Calu3 (cell line): ENCODE data around the gene HERPUD1. TPM values are rescaled to one million over a fixed set of nuclear protein-coding genes. Genes with fewer than 3 reads are reported as not detected.

ENCODE experiments used
- BruUV-seq: library from RNA; stranded (reverse); fragments of 400-500 nt; replicated peaks from 2 replicates; lab custom pipeline; 2021; lab: Mats Ljungman, UMichigan
- CTCF ChIA-PET: fragments of 300-600 bp; sonication (Branson Sonifier 250); formaldehyde crosslinking; loops from one replicate; lab custom pipeline; 2022; ENCODE audit warnings: antibody characterized with exemption; lab: Charles Lee
- DNase-seq: peaks from one replicate; pipeline ENCODE4 v3.0.0; 2022
- H3K27ac Mint-ChIP-seq: one replicate; pipeline ENCODE4 v1.8.0; 2022; ENCODE audit warnings: mixed read lengths; ENCODE audit not compliant: unreplicated experiment
- H3K27me3 Mint-ChIP-seq: one replicate; pipeline ENCODE4 v1.8.0; 2022; ENCODE audit warnings: mixed read lengths; ENCODE audit not compliant: unreplicated experiment
- H3K36me3 Mint-ChIP-seq: one replicate; pipeline ENCODE4 v1.8.0; 2022; ENCODE audit warnings: mild to moderate bottlenecking, moderate library complexity, mixed read lengths; ENCODE audit not compliant: insufficient read depth, unreplicated experiment
- H3K4me1 Mint-ChIP-seq: one replicate; pipeline ENCODE4 v1.8.0; 2022; ENCODE audit warnings: mild to moderate bottlenecking, low read depth, mixed read lengths; ENCODE audit not compliant: unreplicated experiment
- H3K4me3 Mint-ChIP-seq: one replicate; pipeline ENCODE4 v1.8.0; 2022; ENCODE audit warnings: mild to moderate bottlenecking, low read depth, moderate library complexity, mixed read lengths; ENCODE audit not compliant: unreplicated experiment
- H3K9me3 Mint-ChIP-seq: one replicate; pipeline ENCODE4 v1.8.0; 2022; ENCODE audit warnings: low read depth, mixed read lengths; ENCODE audit not compliant: unreplicated experiment
- intact Hi-C: fragments of 100-400 bp; cut with micrococcal nuclease; formaldehyde crosslinking; loops from one replicate; pipeline ENCODE4 v1.10.0; 2022; ENCODE audit not compliant: unreplicated experiment
- total RNA-seq: library from RNA; stranded (reverse); gene quantifications from 2 replicates; pipeline ENCODE4 v1.2.3, GENCODE V29; 2022
- TF ChIP-seq, protein P1 (sequence below): fragments of 200-600 bp; IDR thresholded peaks from one replicate; pipeline ENCODE4 v1.8.0; 2022; ENCODE audit warnings: antibody characterized with exemption; ENCODE audit not compliant: unreplicated experiment

HERPUD1 gene
- total RNA-seq, 1 experiment from 2014 or later = 116 TPM

DNA sequence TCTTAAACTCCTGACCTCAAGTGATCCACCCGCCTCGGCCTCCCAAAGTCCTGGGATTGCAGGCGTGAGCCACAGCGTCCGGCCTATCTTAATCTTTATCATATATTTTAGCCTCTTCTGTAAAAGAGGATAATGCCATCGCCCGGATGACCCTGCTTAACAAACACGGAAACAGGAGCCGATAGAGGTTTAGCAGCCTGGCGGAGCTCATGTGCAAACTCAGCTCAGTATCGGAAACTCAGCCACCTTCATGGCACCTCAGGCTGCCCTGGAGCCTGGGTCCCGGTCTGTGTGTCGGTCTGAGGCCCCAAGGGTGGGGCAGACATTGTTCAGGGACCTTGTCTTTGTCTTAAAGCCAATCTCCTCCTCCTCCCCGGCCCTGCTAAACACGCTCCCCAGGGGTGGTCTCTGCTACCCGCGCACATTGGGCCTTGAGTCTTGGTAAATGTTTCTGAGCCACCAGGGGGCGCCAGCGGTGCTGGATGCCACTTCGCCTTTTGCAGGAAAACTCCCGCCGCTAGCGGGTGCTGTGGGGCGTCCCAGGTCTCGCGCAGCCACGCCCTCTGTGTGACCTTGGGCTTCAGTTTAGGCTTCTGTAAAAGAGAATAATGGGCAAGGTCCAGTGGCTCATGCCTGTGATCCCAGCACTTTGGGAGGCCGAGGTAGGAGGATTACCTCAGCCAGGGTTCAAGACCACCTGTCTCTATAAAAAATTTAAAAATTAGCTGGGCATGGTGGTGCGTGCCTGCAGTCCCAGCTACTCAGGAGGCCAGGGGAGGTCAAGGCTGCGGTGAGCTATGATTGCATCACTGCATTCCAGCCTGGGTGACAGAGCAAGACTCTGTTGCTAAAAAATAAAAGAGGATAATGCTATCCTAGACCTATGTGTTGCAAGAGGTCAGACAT, 32.6 kb downstream of the HERPUD1 start:
- peak overlapping the region; percentile 26 for H3K27ac Mint-ChIP-seq
- intact Hi-C loops = no loop called here
- DNase-seq = peak; percentile 67
- CTCF ChIA-PET = interaction anchor here (0.6 kb wide), 1 partner anchor 17 kb away, joined by 3 read pairs; no protein-coding TSS in a partner anchor
- TF ChIP-seq, protein P1, sequence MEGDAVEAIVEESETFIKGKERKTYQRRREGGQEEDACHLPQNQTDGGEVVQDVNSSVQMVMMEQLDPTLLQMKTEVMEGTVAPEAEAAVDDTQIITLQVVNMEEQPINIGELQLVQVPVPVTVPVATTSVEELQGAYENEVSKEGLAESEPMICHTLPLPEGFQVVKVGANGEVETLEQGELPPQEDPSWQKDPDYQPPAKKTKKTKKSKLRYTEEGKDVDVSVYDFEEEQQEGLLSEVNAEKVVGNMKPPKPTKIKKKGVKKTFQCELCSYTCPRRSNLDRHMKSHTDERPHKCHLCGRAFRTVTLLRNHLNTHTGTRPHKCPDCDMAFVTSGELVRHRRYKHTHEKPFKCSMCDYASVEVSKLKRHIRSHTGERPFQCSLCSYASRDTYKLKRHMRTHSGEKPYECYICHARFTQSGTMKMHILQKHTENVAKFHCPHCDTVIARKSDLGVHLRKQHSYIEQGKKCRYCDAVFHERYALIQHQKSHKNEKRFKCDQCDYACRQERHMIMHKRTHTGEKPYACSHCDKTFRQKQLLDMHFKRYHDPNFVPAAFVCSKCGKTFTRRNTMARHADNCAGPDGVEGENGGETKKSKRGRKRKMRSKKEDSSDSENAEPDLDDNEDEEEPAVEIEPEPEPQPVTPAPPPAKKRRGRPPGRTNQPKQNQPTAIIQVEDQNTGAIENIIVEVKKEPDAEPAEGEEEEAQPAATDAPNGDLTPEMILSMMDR = peak; percentile 85
- H3K27me3 Mint-ChIP-seq = peaks cover 20% of the 10 kb centered on the region
- peaks cover 6% of the 10 kb centered on the region for H3K36me3 Mint-ChIP-seq
- peaks cover 13% of the 10 kb centered on the region for H3K4me1 Mint-ChIP-seq
- no peak overlapping the region for H3K4me3 Mint-ChIP-seq
- H3K9me3 Mint-ChIP-seq = no peaks in the 10 kb centered on the region
- no TSS peak for BruUV-seq

DNA sequence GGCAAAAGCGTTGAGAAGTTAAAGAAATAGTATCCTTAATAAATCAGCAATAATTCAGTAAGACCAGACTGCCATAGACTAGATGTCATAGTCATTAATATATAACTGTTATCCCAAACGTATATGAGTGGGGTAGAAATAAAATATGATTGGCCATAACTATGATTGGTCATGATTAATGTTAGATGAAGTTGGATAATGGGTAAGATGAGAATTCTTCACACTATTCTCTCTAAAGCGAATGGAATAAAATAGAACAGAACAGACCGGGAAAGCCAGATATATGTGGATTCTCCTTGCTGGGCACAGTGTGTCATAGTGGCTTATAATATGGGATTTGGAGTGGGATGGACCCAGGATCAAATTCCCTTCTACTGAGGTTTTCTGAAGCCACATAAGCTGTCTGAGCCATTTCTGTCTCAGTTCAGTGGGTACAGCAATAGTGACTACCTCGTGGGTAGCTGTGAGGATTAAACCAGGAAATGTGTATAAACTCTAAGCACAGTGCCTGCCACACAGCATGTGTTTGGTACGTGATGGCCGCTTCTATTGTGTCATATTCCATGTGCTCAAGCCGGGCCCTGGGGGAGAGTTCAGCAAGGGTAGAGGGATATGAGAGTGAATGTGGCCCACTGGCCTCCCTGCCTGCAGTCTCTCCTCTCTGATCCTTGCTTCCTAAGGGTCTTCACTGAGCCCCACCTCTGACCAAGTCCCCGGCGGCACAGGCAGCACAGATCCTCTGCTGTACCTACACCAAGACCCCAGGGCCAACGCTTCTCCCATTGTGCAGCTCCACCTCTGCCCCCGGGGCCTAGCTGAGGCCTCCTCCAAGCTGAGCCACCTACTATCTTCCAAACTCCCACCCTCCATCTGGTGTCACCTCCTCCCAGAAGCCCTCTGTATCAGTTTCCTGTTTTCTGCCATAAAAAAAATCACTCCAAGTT, 33.5 kb downstream of the HERPUD1 start:
- intact Hi-C loops = no loop called here
- CTCF ChIA-PET = no interaction called here
- H3K27ac Mint-ChIP-seq = peak overlapping the region; percentile 26
- no peak for DNase-seq
- no peaks in the 10 kb centered on the region for H3K9me3 Mint-ChIP-seq
- TF ChIP-seq, protein P1 = no peak
- no peak overlapping the region for H3K4me3 Mint-ChIP-seq
- H3K4me1 Mint-ChIP-seq = peaks cover 13% of the 10 kb centered on the region
- peaks cover 6% of the 10 kb centered on the region for H3K36me3 Mint-ChIP-seq
- peaks cover 17% of the 10 kb centered on the region for H3K27me3 Mint-ChIP-seq
- no TSS peak for BruUV-seq

DNA sequence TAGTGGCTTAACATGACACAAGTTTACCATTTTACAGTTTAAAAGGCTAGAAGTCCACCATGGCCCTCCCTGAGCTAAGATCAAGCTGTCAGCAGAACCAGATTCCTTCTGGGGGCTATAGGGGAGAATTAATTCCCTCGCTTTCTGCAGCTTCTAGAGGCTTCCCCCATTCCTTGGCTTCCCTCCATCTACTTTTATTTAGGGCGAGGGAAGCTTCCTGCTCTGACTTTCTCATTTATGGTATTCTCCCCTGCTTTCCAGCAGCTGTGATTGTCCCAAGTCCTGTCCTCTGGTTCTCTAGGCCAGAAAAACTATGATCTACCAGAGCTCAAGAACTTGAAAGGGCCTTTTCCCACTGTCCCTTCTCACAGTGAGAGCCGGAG, 34.1 kb downstream of the HERPUD1 start:
- BruUV-seq = no TSS peak
- H3K27me3 Mint-ChIP-seq = peaks cover 23% of the 10 kb centered on the region
- intact Hi-C loops = no loop called here
- DNase-seq = no peak
- TF ChIP-seq, protein P1 = no peak
- H3K4me1 Mint-ChIP-seq = peaks cover 13% of the 10 kb centered on the region
- H3K27ac Mint-ChIP-seq = no peak overlapping the region
- no peaks in the 10 kb centered on the region for H3K9me3 Mint-ChIP-seq
- no peak overlapping the region for H3K4me3 Mint-ChIP-seq
- CTCF ChIA-PET = no interaction called here
- peaks cover 6% of the 10 kb centered on the region for H3K36me3 Mint-ChIP-seq

DNA sequence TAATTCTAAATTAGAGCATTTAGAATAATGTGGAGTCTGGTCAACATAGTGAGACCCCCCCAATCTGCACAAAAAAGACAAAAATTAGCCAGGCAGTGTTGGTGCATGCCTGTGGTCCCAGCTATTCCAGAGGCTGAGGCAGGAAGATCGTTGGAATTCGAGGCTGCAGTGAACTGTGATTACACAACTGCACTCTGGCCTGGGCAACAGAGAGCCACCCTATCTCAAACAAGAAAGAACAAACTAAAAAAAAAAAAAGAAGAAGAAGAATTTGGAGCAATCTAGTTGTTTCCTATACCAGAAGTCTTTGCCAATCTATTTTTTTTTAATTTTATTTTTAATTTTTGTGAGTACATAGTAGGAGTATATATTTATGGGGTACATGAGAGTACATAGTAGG, 35.8 kb downstream of the HERPUD1 start:
- peaks cover 6% of the 10 kb centered on the region for H3K36me3 Mint-ChIP-seq
- no peaks in the 10 kb centered on the region for H3K9me3 Mint-ChIP-seq
- no peak overlapping the region for H3K27ac Mint-ChIP-seq
- CTCF ChIA-PET = no interaction called here
- H3K4me1 Mint-ChIP-seq = peaks cover 13% of the 10 kb centered on the region
- DNase-seq = no peak
- no TSS peak for BruUV-seq
- peaks cover 34% of the 10 kb centered on the region for H3K27me3 Mint-ChIP-seq
- intact Hi-C loops = no loop called here
- TF ChIP-seq, protein P1 = no peak
- H3K4me3 Mint-ChIP-seq = no peak overlapping the region
